Endothelial cell of umbilical vein (primary cell): ENCODE results near the gene USH1C. TPM values are rescaled to one million over a fixed set of nuclear protein-coding genes. Genes with fewer than 3 reads are reported as not detected.

Experiments
- BruUV-seq: library from RNA; stranded (reverse); fragments of 400-500 nt; replicated peaks from 2 replicates; lab custom pipeline; 2021; lab: Mats Ljungman, UMichigan
- CTCF ChIA-PET: fragments of 300-600, 350-600 bp; sonication (Branson Sonifier 250); formaldehyde crosslinking; loops from one replicate; lab custom pipeline; 2021; ENCODE audit warnings: antibody characterized with exemption, inconsistent platforms; lab: Charles Lee
- POLR2A ChIA-PET: fragments of 300-600, 350-600 bp; sonication (Branson Sonifier 250); formaldehyde crosslinking; loops from one replicate; lab custom pipeline; 2021; ENCODE audit warnings: antibody characterized with exemption, inconsistent platforms; lab: Charles Lee
- DNase-seq: peaks from one replicate; pipeline ENCODE4 v3.0.0-alpha.2; 2011; ENCODE audit warnings: low read depth, low spot score
- FAIRE-seq: peaks from 2 replicates; lab custom pipeline; 2011; peaks lifted over from hg19 to GRCh38; lab: Jason Lieb, UNC
- H2AFZ ChIP-seq: 2 replicates; pipeline ENCODE4 v1.6.0; 2012; ENCODE audit warnings: low read depth, low read length, control low read depth, inconsistent platforms
- H3K27ac ChIP-seq: 2 replicates; pipeline ENCODE4 v1.5.1; 2011; ENCODE audit warnings: low read depth, mild to moderate bottlenecking, control low read depth, low read length, moderate library complexity; ENCODE audit not compliant: insufficient read depth
- H3K27me3 ChIP-seq, 2 experiments: 2 replicates each; pipeline versions ENCODE4 v1.6.0 to v1.6.1; 2011; ENCODE audit warnings: low read length in 2 of 2, mixed read lengths in 1 of 2; ENCODE audit not compliant: control insufficient read depth in 2 of 2, insufficient read depth in 2 of 2
- H3K36me3 ChIP-seq, 2 experiments: 2 replicates in 1 of 2; 3 replicates in 1 of 2; pipeline ENCODE4 v1.5.1; 2011; ENCODE audit warnings: low read length in 2 of 2, mild to moderate bottlenecking in 1 of 2, moderate library complexity in 1 of 2; ENCODE audit not compliant: control insufficient read depth in 2 of 2, insufficient read depth in 2 of 2; ENCODE audit errors: extremely low read depth in 1 of 2
- H3K4me1 ChIP-seq: 3 replicates; pipeline ENCODE4 v1.5.1; 2011; ENCODE audit warnings: mild to moderate bottlenecking, low read length; ENCODE audit not compliant: control insufficient read depth, insufficient read depth; ENCODE audit errors: extremely low read depth
- H3K4me2 ChIP-seq: 2 replicates; pipeline ENCODE4 v1.6.1; 2011; ENCODE audit warnings: low read length, control low read depth, mixed read lengths; ENCODE audit not compliant: insufficient read depth
- H3K4me3 ChIP-seq, 3 experiments: fragments of 200-600 bp in 1 of 3; sonication (generic), shearing (Covaris generic) in 1 of 3; replicated peaks in 1 of 3; 2 replicates each; pipeline ENCODE4 v1.5.1; 2011 to 2016; ENCODE audit warnings: control low read depth in 3 of 3, low read length in 3 of 3, mild to moderate bottlenecking in 2 of 3, inconsistent platforms in 1 of 3, low read depth in 1 of 3, moderate library complexity in 1 of 3; ENCODE audit not compliant: insufficient read depth in 1 of 3
- H3K79me2 ChIP-seq: 2 replicates; pipeline ENCODE4 v1.6.0; 2012; ENCODE audit warnings: low read length, inconsistent platforms; ENCODE audit not compliant: control insufficient read depth, insufficient read depth
- H3K9ac ChIP-seq: replicated peaks from 2 replicates; pipeline ENCODE3; 2011; ENCODE audit warnings: low read length, control low read depth; ENCODE audit not compliant: insufficient read depth; ENCODE audit errors: extremely low read depth
- H3K9me1 ChIP-seq: replicated peaks from 3 replicates; pipeline ENCODE4 v1.6.0; 2011; ENCODE audit warnings: mild to moderate bottlenecking, low read length; ENCODE audit not compliant: control insufficient read depth, insufficient read depth; ENCODE audit errors: extremely low read depth
- H3K9me3 ChIP-seq: replicated peaks from 2 replicates; pipeline ENCODE4 v1.5.1; 2012; ENCODE audit warnings: low read length, inconsistent platforms; ENCODE audit not compliant: control insufficient read depth, insufficient read depth
- H4K20me1 ChIP-seq: replicated peaks from 2 replicates; pipeline ENCODE3; 2011; ENCODE audit warnings: mild to moderate bottlenecking, low read length; ENCODE audit not compliant: control insufficient read depth, insufficient read depth; ENCODE audit errors: extremely low read depth
- EZH2 ChIP-seq: IDR thresholded peaks from 2 replicates; pipeline ENCODE4 v1.6.1; 2012; ENCODE audit warnings: borderline replicate concordance, low read depth, mild to moderate bottlenecking, moderate library complexity, low read length, inconsistent platforms; ENCODE audit not compliant: severe bottlenecking
- FOS ChIP-seq: IDR thresholded peaks from 2 replicates; pipeline ENCODE4 v1.6.1; 2011; ENCODE audit warnings: mild to moderate bottlenecking, low read length, moderate library complexity, borderline replicate concordance; ENCODE audit not compliant: insufficient read depth
- GATA2 ChIP-seq: IDR thresholded peaks from 2 replicates; pipeline ENCODE4 v1.7.0; 2011; ENCODE audit warnings: low read depth, mild to moderate bottlenecking, moderate library complexity, mixed read lengths, low read length; ENCODE audit not compliant: insufficient read length, insufficient read depth
- JUN ChIP-seq: IDR thresholded peaks from 2 replicates; pipeline ENCODE4 v1.6.1; 2011; ENCODE audit warnings: borderline replicate concordance, low read depth; ENCODE audit not compliant: insufficient read length, insufficient read depth
- MAX ChIP-seq: IDR thresholded peaks from 2 replicates; pipeline ENCODE4 v1.6.1; 2011; ENCODE audit not compliant: insufficient read depth, insufficient read length
- MYC ChIP-seq: IDR thresholded peaks from one replicate; pipeline ENCODE4 v1.6.1; 2011; ENCODE audit warnings: mild to moderate bottlenecking, low read depth, low read length
- POLR2A ChIP-seq: IDR thresholded peaks from 2 replicates; pipeline ENCODE4 v1.6.1; 2012; ENCODE audit warnings: low read depth, mild to moderate bottlenecking, control low read depth, low read length
- POLR2AphosphoS5 ChIP-seq: IDR thresholded peaks from 2 replicates; pipeline ENCODE4 v1.6.1; 2012; ENCODE audit warnings: low read depth, mild to moderate bottlenecking, control low read depth, low read length, moderate library complexity; ENCODE audit not compliant: insufficient read depth
- dilution Hi-C: fragments of 300-500 bp; cut with MboI; formaldehyde crosslinking; loops from one replicate; pipeline ENCODE4 v1.15.0; 2019; ENCODE audit warnings: low sequenced_read_pairs; ENCODE audit not compliant: extremely low pct_ligation_motif_present
- intact Hi-C: fragments of 100-400 bp; cut with micrococcal nuclease; formaldehyde crosslinking; loops from one replicate; pipeline ENCODE4 v1.10.0; 2022
- polyA plus RNA-seq, 4 experiments: library from polyadenylated mRNA; depleted of rRNA in 3 of 4; stranded (reverse) in 3 of 4; unstranded in 1 of 4; fragments of >200 nt; gene quantifications; 2 replicates each; pipeline versions ENCODE4 v1.2.1 to v1.2.3, GENCODE V29; 2011 to 2012; ENCODE audit warnings: missing spikeins in 1 of 4
- total RNA-seq: library from RNA; stranded (reverse); gene quantifications from 2 replicates; pipeline ENCODE4 v1.2.3, GENCODE V29; 2021
- TF ChIP-seq, protein P1 (sequence below), 2 donors: IDR thresholded peaks; 1 replicate in 1 of 2; 2 replicates in 1 of 2; pipeline ENCODE4 v1.5.1; 2011; ENCODE audit warnings: low read length in 2 of 2, mild to moderate bottlenecking in 2 of 2, moderate library complexity in 2 of 2, control low read depth in 1 of 2, inconsistent platforms in 1 of 2, low read depth in 1 of 2; ENCODE audit not compliant: insufficient read depth in 1 of 2; ENCODE audit errors: extremely low read depth in 1 of 2

USH1C gene
- total and polyA plus RNA-seq, 2 donors (not counting 3 experiments of a cell fraction or from before 2014, with no cell fraction given): not detected

- no peak overlapping the region for H3K9ac ChIP-seq
These were observed 37.0 kb upstream of the USH1C start for GRCh38 chr11:17581036-17581731.

DNA sequence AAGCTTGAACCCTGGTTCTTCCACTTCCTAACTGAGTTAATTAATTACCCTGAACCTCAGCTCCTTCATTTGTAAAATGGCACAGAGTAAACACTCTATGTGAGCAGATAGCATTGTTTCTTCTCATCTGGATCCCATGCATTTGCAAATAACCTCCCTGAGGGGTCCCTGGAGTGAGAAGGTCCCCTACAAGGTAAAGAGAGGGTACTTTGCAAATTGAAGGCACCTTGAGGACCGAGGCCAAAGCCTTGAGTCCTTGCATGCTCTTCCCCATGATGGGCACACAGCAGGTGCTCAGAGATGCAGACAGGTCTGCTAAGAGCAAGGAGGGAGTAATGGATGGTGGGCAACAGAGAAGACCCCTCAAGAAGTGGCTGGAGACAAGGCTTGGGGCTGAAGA lies 36.1 kb upstream of the USH1C start:
- Histone ChIP-seq H2AFZ (no peak overlapping the region), H4K20me1 (no peaks in the 10 kb centered on the region), H3K27ac (no peak overlapping the region), H3K9ac (no peak overlapping the region), H3K79me2 (no peaks in the 10 kb centered on the region), H3K9me3 (no peaks in the 10 kb centered on the region), H3K27me3 (peaks cover 0 to 2% of the 10 kb centered on the region in 2 experiments), H3K9me1 (no peaks in the 10 kb centered on the region), H3K4me2 (no peak overlapping the region), H3K4me1 (no peaks in the 10 kb centered on the region), H3K4me3 (no peak overlapping the region), H3K36me3 (no peaks in the 10 kb centered on the region)
- TF ChIP-seq POLR2AphosphoS5: no peak
- no peak for TF ChIP-seq MAX
- TF ChIP-seq JUN: no peak
- TF ChIP-seq FOS: no peak
- TF ChIP-seq POLR2A: no peak
- TF ChIP-seq GATA2: no peak
- no peak for TF ChIP-seq EZH2
- TF ChIP-seq MYC: no peak
- TF ChIP-seq, protein P1, sequence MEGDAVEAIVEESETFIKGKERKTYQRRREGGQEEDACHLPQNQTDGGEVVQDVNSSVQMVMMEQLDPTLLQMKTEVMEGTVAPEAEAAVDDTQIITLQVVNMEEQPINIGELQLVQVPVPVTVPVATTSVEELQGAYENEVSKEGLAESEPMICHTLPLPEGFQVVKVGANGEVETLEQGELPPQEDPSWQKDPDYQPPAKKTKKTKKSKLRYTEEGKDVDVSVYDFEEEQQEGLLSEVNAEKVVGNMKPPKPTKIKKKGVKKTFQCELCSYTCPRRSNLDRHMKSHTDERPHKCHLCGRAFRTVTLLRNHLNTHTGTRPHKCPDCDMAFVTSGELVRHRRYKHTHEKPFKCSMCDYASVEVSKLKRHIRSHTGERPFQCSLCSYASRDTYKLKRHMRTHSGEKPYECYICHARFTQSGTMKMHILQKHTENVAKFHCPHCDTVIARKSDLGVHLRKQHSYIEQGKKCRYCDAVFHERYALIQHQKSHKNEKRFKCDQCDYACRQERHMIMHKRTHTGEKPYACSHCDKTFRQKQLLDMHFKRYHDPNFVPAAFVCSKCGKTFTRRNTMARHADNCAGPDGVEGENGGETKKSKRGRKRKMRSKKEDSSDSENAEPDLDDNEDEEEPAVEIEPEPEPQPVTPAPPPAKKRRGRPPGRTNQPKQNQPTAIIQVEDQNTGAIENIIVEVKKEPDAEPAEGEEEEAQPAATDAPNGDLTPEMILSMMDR (IDR thresholded peaks at IDR 0.05; ENCODE audit: extremely low read depth in 1 of 2, insufficient read depth in 1 of 2, low read depth in 1 of 2, low read length in 2 of 2): no peak
- no TSS peak for BruUV-seq
- dilution Hi-C loops (no loop called here), intact Hi-C loops (no loop called here)
- CTCF ChIA-PET: no interaction called here
- POLR2A ChIA-PET: no interaction called here
- DNase-seq: no peak
- no peak for FAIRE-seq

More at GRCh38 chr11:17581036-17581731, 37.0 kb upstream of the USH1C start:
- intact Hi-C loops: no loop called here
- TF ChIP-seq JUN (no peak), MYC (no peak), POLR2AphosphoS5 (no peak), FOS (no peak), EZH2 (no peak)
- no peaks in the 10 kb centered on the region for H3K79me2 ChIP-seq
- H4K20me1 ChIP-seq: no peaks in the 10 kb centered on the region
- no peaks in the 10 kb centered on the region for H3K9me1 ChIP-seq
- no peak overlapping the region for H2AFZ ChIP-seq
- dilution Hi-C loops: no loop called here
- peaks cover 0 to 2% of the 10 kb centered on the region in 2 experiments for H3K27me3 ChIP-seq
- POLR2A ChIA-PET: no interaction called here
- CTCF ChIA-PET: no interaction called here
- no peak overlapping the region for H3K27ac ChIP-seq
- no peaks in the 10 kb centered on the region for H3K4me1 ChIP-seq
- no peaks in the 10 kb centered on the region for H3K9me3 ChIP-seq
- no peak overlapping the region for H3K4me3 ChIP-seq
- no TSS peak for BruUV-seq
- no peak overlapping the region for H3K4me2 ChIP-seq
- no peaks in the 10 kb centered on the region for H3K36me3 ChIP-seq
- FAIRE-seq: no peak
- DNase-seq: no peak
